Gastroesophageal sphincter (tissue), 3 donors: ENCODE results near the gene MMRN2.

Experiments
- POLR2A ChIP-seq, 2 donors: fragments of 450-650 bp; IDR thresholded peaks; one replicate each; pipeline ENCODE4 v1.6.1; 2017; ENCODE audit warnings: antibody characterized with exemption in 2 of 2, mild to moderate bottlenecking in 2 of 2, moderate library complexity in 1 of 2
- TF ChIP-seq, protein P1 (sequence below), 4 experiments: fragments of 200-600 bp in 2 of 4; fragments of 450-650 bp in 2 of 4; sonication (generic) in 1 of 4; IDR thresholded peaks; one replicate each; pipeline ENCODE4 v1.5.1; 2017 to 2019; ENCODE audit warnings: antibody characterized with exemption in 4 of 4, mild to moderate bottlenecking in 2 of 4, moderate library complexity in 2 of 4

DNA sequence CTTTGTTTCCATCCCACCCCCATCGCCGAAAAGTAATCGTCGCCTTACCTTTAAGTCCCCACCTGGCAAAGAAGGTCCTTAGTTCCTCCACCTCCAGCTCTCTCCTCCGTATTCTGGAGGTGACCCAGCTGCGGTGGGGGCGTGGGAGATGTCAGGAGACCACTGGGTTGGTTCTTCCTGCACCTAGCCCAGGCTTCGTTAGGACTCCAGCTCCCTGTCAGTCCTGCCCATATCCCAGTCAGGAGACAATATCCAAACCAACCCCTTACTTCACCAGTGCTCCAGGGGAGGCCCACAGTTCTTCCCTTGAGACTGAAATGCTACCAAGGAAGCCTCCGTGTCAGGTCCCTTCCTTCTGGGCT lies 11.6 kb upstream of the MMRN2 start:
- TF ChIP-seq, protein P1, sequence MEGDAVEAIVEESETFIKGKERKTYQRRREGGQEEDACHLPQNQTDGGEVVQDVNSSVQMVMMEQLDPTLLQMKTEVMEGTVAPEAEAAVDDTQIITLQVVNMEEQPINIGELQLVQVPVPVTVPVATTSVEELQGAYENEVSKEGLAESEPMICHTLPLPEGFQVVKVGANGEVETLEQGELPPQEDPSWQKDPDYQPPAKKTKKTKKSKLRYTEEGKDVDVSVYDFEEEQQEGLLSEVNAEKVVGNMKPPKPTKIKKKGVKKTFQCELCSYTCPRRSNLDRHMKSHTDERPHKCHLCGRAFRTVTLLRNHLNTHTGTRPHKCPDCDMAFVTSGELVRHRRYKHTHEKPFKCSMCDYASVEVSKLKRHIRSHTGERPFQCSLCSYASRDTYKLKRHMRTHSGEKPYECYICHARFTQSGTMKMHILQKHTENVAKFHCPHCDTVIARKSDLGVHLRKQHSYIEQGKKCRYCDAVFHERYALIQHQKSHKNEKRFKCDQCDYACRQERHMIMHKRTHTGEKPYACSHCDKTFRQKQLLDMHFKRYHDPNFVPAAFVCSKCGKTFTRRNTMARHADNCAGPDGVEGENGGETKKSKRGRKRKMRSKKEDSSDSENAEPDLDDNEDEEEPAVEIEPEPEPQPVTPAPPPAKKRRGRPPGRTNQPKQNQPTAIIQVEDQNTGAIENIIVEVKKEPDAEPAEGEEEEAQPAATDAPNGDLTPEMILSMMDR (IDR thresholded peaks at IDR 0.05), result no peak
- TF ChIP-seq POLR2A (IDR thresholded peaks at IDR 0.05), result no peak
